Activated CD8-positive, alpha-beta memory T cell treated with anti-CD3 and anti-CD28 coated beads for 1 hour (primary cell): ENCODE results near the gene ADAMTS2.

Experiments
- DNase-seq, 2 donors: peaks; one replicate each; pipeline ENCODE4 v3.0.0-alpha.2; 2020; ENCODE audit warnings: low read depth in 1 of 2; ENCODE audit errors: extremely low read depth in 1 of 2

Gene ADAMTS2

GRCh38 chr5:179237770-179238627 is 107.3 kb downstream of the ADAMTS2 start:
- no peak for DNase-seq

- DNase-seq = no peak
Measured at GRCh38 chr5:179235416-179236400, 109.6 kb downstream of the ADAMTS2 start.

- no peak for DNase-seq
Measured at GRCh38 chr5:179234563-179235135, 110.6 kb downstream of the ADAMTS2 start.

- no peak for DNase-seq
Measured at GRCh38 chr5:179233909-179234562, 111.2 kb downstream of the ADAMTS2 start.

GRCh38 chr5:179232091-179232735 is 113.0 kb downstream of the ADAMTS2 start:
- no peak for DNase-seq

GRCh38 chr5:179231309-179231708 is 114.0 kb downstream of the ADAMTS2 start:
- DNase-seq = no peak

GRCh38 chr5:179230061-179230461 is 115.2 kb downstream of the ADAMTS2 start:
- DNase-seq = no peak

- DNase-seq = no peak
Measured at GRCh38 chr5:179229331-179229831, 115.9 kb downstream of the ADAMTS2 start.

GRCh38 chr5:179228341-179229121 is 116.7 kb downstream of the ADAMTS2 start:
- DNase-seq = no peak

GRCh38 chr5:179227580-179228311 is 117.5 kb downstream of the ADAMTS2 start:
- DNase-seq = no peak

- DNase-seq = no peak
Measured at GRCh38 chr5:179227229-179227579, 118.1 kb downstream of the ADAMTS2 start.

- no peak for DNase-seq
Measured at GRCh38 chr5:179226696-179227095, 118.6 kb downstream of the ADAMTS2 start.

- DNase-seq = no peak
Measured at GRCh38 chr5:179225387-179225786, 119.9 kb downstream of the ADAMTS2 start.

- DNase-seq = no peak
Measured at GRCh38 chr5:179224741-179225140, 120.5 kb downstream of the ADAMTS2 start.

GRCh38 chr5:179223961-179224360 is 121.3 kb downstream of the ADAMTS2 start:
- no peak for DNase-seq

- no peak for DNase-seq
Measured at GRCh38 chr5:179223528-179223927, 121.7 kb downstream of the ADAMTS2 start.

GRCh38 chr5:179222246-179223017 is 122.8 kb downstream of the ADAMTS2 start:
- DNase-seq = no peak

- DNase-seq = no peak
Measured at GRCh38 chr5:179221877-179222220, 123.4 kb downstream of the ADAMTS2 start.
